A673 (cell line): Measurements from ENCODE around the gene C2. TPM values are rescaled to one million over a fixed set of nuclear protein-coding genes. Genes with fewer than 3 reads are reported as not detected.

Source experiments
- BruUV-seq: library from RNA; stranded (reverse); fragments of 400-500 nt; replicated peaks from 2 replicates; lab custom pipeline; 2021; lab: Mats Ljungman, UMichigan
- CTCF ChIA-PET: fragments of 300-600 bp; sonication (Branson Sonifier 250); formaldehyde crosslinking; loops from one replicate; lab custom pipeline; 2022; ENCODE audit warnings: antibody characterized with exemption; lab: Charles Lee
- POLR2A ChIA-PET: fragments of 300-600 bp; sonication (Branson Sonifier 250); formaldehyde crosslinking; loops from one replicate; lab custom pipeline; 2022; ENCODE audit warnings: antibody characterized with exemption; ENCODE audit not compliant: low non-redundant PET; lab: Charles Lee
- DNase-seq: peaks from one replicate; pipeline ENCODE4 v3.0.0-alpha.2; 2015; ENCODE audit warnings: low spot score
- H3K27ac ChIP-seq: fragments of 200-600 bp; sonication (generic); 2 replicates; pipeline ENCODE4 v1.5.1; 2016; ENCODE audit warnings: mixed run types, low read depth, mild to moderate bottlenecking, mixed read lengths, antibody characterized with exemption, low read length; ENCODE audit not compliant: poor library complexity, severe bottlenecking
- H3K27me3 ChIP-seq: fragments of 200-600 bp; sonication (generic); replicated peaks from 2 replicates; pipeline ENCODE4 v1.6.1; 2017; ENCODE audit warnings: mixed run types, low read depth, mild to moderate bottlenecking, mixed read lengths, antibody characterized with exemption, low read length; ENCODE audit not compliant: insufficient read depth, poor library complexity
- H3K36me3 ChIP-seq: fragments of 200-600 bp; sonication (generic); 2 replicates; pipeline ENCODE4 v1.6.1; 2016; ENCODE audit warnings: mixed run types, mild to moderate bottlenecking, mixed read lengths, antibody characterized with exemption, low read length; ENCODE audit not compliant: insufficient read depth, poor library complexity, severe bottlenecking
- H3K4me1 ChIP-seq: fragments of 200-600 bp; sonication (generic); 2 replicates; pipeline ENCODE4 v1.6.1; 2017; ENCODE audit warnings: mixed run types, mild to moderate bottlenecking, mixed read lengths, antibody characterized with exemption, low read length; ENCODE audit not compliant: insufficient read depth, poor library complexity, severe bottlenecking
- H3K4me3 ChIP-seq: fragments of 200-600 bp; sonication (generic); 2 replicates; pipeline ENCODE4 v1.5.1; 2016; ENCODE audit warnings: low read depth, mixed run types, mild to moderate bottlenecking, mixed read lengths, low read length; ENCODE audit not compliant: poor library complexity, severe bottlenecking
- H3K9me3 ChIP-seq: fragments of 200-600 bp; sonication (generic); 2 replicates; pipeline ENCODE4 v1.6.1; 2016; ENCODE audit warnings: mixed run types, low read depth, mild to moderate bottlenecking, mixed read lengths, antibody characterized with exemption, low read length; ENCODE audit not compliant: poor library complexity, severe bottlenecking
- CTCF ChIP-seq: fragments of 300-800, 200-600 bp; sonication (generic); conservative IDR thresholded peaks from 2 replicates; pipeline ENCODE4 v1.5.1; 2017; ENCODE audit warnings: low read depth, mild to moderate bottlenecking, antibody characterized with exemption, low read length, moderate library complexity, mixed read lengths
- EZH2 ChIP-seq: fragments of 200-600 bp; sonication (generic); IDR thresholded peaks from 2 replicates; pipeline ENCODE4 v1.6.1; 2017; ENCODE audit warnings: borderline replicate concordance, low read depth, mild to moderate bottlenecking, mixed read lengths, antibody characterized with exemption, low read length; ENCODE audit not compliant: poor library complexity, severe bottlenecking
- intact Hi-C: fragments of 100-400 bp; cut with micrococcal nuclease; formaldehyde crosslinking; loops from one replicate; pipeline ENCODE4 v1.10.0; 2022; ENCODE audit not compliant: unreplicated experiment
- total RNA-seq: library from RNA; stranded (reverse); gene quantifications from 2 replicates; pipeline ENCODE4 v1.2.3, GENCODE V29; 2021

Gene C2
- total RNA-seq, 1 experiment from 2014 or later, result 0.56 TPM

- H3K9me3 ChIP-seq, result no peaks in the 10 kb centered on the region
- BruUV-seq, result no TSS peak
- H3K27me3 ChIP-seq, result no peaks in the 10 kb centered on the region
- no peak for DNase-seq
- ChIA-PET CTCF (no interaction called here), POLR2A (no interaction called here)
- H3K4me3 ChIP-seq, result no peak overlapping the region
- TF ChIP-seq EZH2 (no peak), CTCF (no peak)
- H3K4me1 ChIP-seq, result no peaks in the 10 kb centered on the region
- H3K36me3 ChIP-seq, result peaks cover 94% of the 10 kb centered on the region
- no peak overlapping the region for H3K27ac ChIP-seq
- intact Hi-C loops, result no loop called here
These were observed 42.9 kb upstream of the C2 start for GRCh38 chr6:31884528-31885035.

GRCh38 chr6:31886541-31886991, 41.0 kb upstream of the C2 start:
- BruUV-seq, result no TSS peak
- H3K36me3 ChIP-seq, result peaks cover 85% of the 10 kb centered on the region
- no peak for DNase-seq
- H3K4me1 ChIP-seq, result no peaks in the 10 kb centered on the region
- H3K27ac ChIP-seq, result no peak overlapping the region
- intact Hi-C loops, result no loop called here
- TF ChIP-seq CTCF, result no peak
- no peak for TF ChIP-seq EZH2
- POLR2A ChIA-PET, result no interaction called here
- H3K4me3 ChIP-seq, result no peak overlapping the region
- no peaks in the 10 kb centered on the region for H3K9me3 ChIP-seq
- CTCF ChIA-PET, result no interaction called here
- no peaks in the 10 kb centered on the region for H3K27me3 ChIP-seq

- Histone ChIP-seq H3K27ac (no peak overlapping the region), H3K27me3 (no peaks in the 10 kb centered on the region), H3K9me3 (no peaks in the 10 kb centered on the region), H3K4me1 (no peaks in the 10 kb centered on the region), H3K4me3 (no peak overlapping the region), H3K36me3 (peaks cover 86% of the 10 kb centered on the region)
- no TSS peak for BruUV-seq
- no peak for TF ChIP-seq EZH2
- TF ChIP-seq CTCF, result no peak
- intact Hi-C loops, result no loop called here
- CTCF ChIA-PET, result interaction anchor here (1.0 kb wide), 1 partner anchor 10 kb away, joined by 4 read pairs; the partner anchor contains the start of gene EHMT2
- DNase-seq, result no peak
- POLR2A ChIA-PET, result no interaction called here
These were observed 40.1 kb upstream of the C2 start for GRCh38 chr6:31887173-31888007.
